ENCODE measurements around the gene MYO7B. TPM values are rescaled to one million over a fixed set of nuclear protein-coding genes. Genes with fewer than 3 reads are reported as not detected.
A peak's percentile ranks its signal among the peaks of the same experiment; 100 is the strongest.

The MYO7B gene
- total and polyA plus RNA-seq, 12 donors, result 0.13 to 1.5 (median 0.32) TPM; not detected in 1

DNA sequence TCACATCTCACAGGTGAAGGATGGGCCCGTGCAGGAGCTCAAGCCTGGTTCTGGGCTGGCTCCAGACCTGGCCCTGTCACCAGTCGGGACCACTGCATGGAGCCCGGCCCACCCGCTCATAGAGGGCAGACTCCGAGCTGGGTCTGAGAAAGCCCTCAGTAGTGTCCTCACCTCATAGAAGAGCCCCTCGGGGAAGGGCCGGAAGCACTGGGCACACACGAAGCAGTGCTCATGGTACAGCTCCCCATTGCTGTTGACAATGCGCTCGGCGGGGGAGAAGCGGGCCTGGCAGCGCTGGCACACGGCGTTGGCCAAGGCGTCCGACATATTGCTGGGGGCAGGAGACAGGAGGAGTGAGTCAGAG is 121.7 kb downstream of the MYO7B start:
- no peak overlapping the region for H3K4me3 ChIP-seq
- H3K9me3 ChIP-seq (replicated peaks in 1 of 3), result no peaks in the 10 kb centered on the region
- H3K27ac ChIP-seq, result peak overlapping the region in 1 of 5 donors; percentile 10
- DNase-seq, result no peak
- no peaks in the 10 kb centered on the region for H3K4me1 ChIP-seq (replicated peaks in 1 of 2)
- intact Hi-C loops (cut with DNase I), result no loop called here
- H3K36me3 ChIP-seq (replicated peaks in 1 of 2), result no peaks in the 10 kb centered on the region
- no peaks in the 10 kb centered on the region for H3K27me3 ChIP-seq
- TF ChIP-seq, protein P1, sequence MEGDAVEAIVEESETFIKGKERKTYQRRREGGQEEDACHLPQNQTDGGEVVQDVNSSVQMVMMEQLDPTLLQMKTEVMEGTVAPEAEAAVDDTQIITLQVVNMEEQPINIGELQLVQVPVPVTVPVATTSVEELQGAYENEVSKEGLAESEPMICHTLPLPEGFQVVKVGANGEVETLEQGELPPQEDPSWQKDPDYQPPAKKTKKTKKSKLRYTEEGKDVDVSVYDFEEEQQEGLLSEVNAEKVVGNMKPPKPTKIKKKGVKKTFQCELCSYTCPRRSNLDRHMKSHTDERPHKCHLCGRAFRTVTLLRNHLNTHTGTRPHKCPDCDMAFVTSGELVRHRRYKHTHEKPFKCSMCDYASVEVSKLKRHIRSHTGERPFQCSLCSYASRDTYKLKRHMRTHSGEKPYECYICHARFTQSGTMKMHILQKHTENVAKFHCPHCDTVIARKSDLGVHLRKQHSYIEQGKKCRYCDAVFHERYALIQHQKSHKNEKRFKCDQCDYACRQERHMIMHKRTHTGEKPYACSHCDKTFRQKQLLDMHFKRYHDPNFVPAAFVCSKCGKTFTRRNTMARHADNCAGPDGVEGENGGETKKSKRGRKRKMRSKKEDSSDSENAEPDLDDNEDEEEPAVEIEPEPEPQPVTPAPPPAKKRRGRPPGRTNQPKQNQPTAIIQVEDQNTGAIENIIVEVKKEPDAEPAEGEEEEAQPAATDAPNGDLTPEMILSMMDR (IDR thresholded peaks at IDR 0.05), result no peak
- TF ChIP-seq POLR2A (IDR thresholded peaks at IDR 0.05), result no peak
- 85 to 90% (median 87%) methylated on average over 5 to 17 of the region's 17 CpGs for WGBS, 4 donors

DNA sequence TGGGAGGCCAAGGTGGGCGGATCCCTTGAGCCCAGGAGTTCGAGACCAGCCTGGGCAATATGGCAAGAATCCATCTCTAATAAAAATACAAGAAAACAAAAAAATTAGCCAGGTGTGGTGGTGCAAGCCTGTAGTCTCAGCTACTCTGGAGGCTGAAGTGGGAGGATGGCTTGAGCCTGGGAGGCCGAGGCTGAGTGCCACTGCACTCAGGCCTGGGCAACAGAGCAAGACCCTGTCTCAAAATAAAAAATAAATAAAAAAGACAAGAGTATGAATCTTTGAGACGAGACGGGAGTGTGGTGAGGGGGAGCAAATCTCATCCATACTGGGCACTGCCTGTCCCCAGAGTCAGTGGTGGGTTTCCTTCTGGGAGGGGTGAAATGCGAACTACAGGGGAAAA is 122.7 kb downstream of the MYO7B start:
- 81 to 89% (median 87%) methylated on average over 6 of the region's 6 CpGs for WGBS, 4 donors
- no peaks in the 10 kb centered on the region for H3K9me3 ChIP-seq (replicated peaks in 1 of 3)
- no peaks in the 10 kb centered on the region for H3K4me1 ChIP-seq (replicated peaks in 1 of 2)
- intact Hi-C loops (cut with DNase I), result no loop called here
- no peak for DNase-seq
- H3K36me3 ChIP-seq (replicated peaks in 1 of 2), result no peaks in the 10 kb centered on the region
- no peaks in the 10 kb centered on the region for H3K27me3 ChIP-seq
- H3K4me3 ChIP-seq, result no peak overlapping the region
- H3K27ac ChIP-seq, result peak overlapping the region in 1 of 5 donors; percentile 80
- no peak for TF ChIP-seq POLR2A (IDR thresholded peaks at IDR 0.05)
- TF ChIP-seq, protein P1 (IDR thresholded peaks at IDR 0.05), result no peak

DNA sequence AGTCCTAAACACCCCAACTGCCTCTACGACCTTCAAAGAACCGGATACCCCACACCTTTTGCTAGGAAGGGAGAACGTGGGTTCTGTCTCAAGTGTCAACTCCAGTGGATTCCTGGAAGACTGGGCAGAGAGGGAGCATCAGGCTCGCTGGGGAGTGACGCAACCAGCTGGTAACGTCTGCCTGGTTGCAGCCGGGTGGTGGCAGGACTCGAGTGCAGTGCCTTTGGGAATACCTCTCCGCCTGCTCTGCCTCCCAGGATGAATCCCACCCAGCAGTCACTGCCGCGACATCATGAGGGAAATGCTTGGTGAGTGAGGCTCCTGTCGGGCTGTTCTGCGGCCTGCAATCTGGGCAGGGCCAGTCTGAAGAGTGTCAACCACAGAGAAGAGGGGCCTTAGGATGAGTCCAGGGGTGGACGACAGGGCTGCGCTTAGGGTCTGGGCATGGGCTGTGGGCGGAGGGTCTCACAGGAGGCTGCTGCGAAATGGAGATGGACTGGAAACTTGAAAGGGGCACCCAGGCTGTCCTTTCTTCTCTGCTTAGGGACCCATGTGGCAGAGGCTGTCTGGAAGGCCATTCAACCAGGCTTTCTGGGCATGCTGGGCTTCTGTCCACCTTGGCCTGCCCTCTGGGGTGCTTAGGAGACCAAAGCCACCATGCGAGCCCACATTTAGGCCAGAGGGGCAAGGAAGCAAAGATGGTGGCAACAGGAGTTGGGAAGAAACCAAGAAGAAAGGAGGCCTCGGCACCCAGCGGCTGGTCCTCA is 123.3 kb downstream of the MYO7B start:
- no peaks in the 10 kb centered on the region for H3K4me1 ChIP-seq (replicated peaks in 1 of 2)
- WGBS, 4 donors, result 80 to 86% (median 84%) methylated on average over 15 to 20 of the region's 20 CpGs

More for the DNA sequence above, 123.3 kb downstream of the MYO7B start:
- intact Hi-C loops (cut with DNase I), result no loop called here
- Histone ChIP-seq H3K9me3 (replicated peaks in 1 of 3) (no peaks in the 10 kb centered on the region), H3K27me3 (no peaks in the 10 kb centered on the region), H3K27ac (peak overlapping the region in 3 of 5 donors; percentile 32 to 80 (median 41)), H3K4me3 (no peak overlapping the region), H3K36me3 (replicated peaks in 1 of 2) (no peaks in the 10 kb centered on the region)
- TF ChIP-seq POLR2A (IDR thresholded peaks at IDR 0.05), result no peak
- TF ChIP-seq, protein P1 (IDR thresholded peaks at IDR 0.05), result no peak
- DNase-seq, result no peak
